Neural crest cell (in vitro differentiated cells): Measurements from ENCODE around the gene NISCH. TPM values are rescaled to one million over a fixed set of nuclear protein-coding genes. Genes with fewer than 3 reads are reported as not detected.

Experiments used
- DNase-seq: peaks from one replicate; pipeline ENCODE4 v3.0.0; 2021; ENCODE audit warnings: low read depth, mixed read lengths, low spot score
- H3K27ac Mint-ChIP-seq: one replicate; pipeline ENCODE4 v1.8.0; 2021; ENCODE audit warnings: mild to moderate bottlenecking, mixed read lengths; ENCODE audit not compliant: unreplicated experiment
- H3K27me3 Mint-ChIP-seq: 2 replicates; pipeline ENCODE4 v1.8.0; 2021; ENCODE audit warnings: low read depth, mild to moderate bottlenecking, mixed read lengths
- H3K36me3 Mint-ChIP-seq: 2 replicates; pipeline ENCODE4 v1.8.0; 2021; ENCODE audit warnings: low read depth, mild to moderate bottlenecking, mixed read lengths
- H3K4me1 Mint-ChIP-seq: 2 replicates; pipeline ENCODE4 v1.8.0; 2021; ENCODE audit warnings: mixed read lengths
- H3K4me3 Mint-ChIP-seq: one replicate; pipeline ENCODE4 v1.8.0; 2021; ENCODE audit warnings: mild to moderate bottlenecking, mixed read lengths
- H3K9me3 Mint-ChIP-seq: 2 replicates; pipeline ENCODE4 v1.8.0; 2021; ENCODE audit warnings: mixed read lengths
- CTCF ChIP-seq: fragments of 200-600 bp; sonication (generic); conservative IDR thresholded peaks from 2 replicates; pipeline ENCODE4 v1.5.0; 2021; ENCODE audit warnings: antibody characterized with exemption, mild to moderate bottlenecking
- total RNA-seq: library from RNA; stranded (reverse); gene quantifications from 2 replicates; pipeline ENCODE4 v1.2.1, GENCODE V29; 2021

The NISCH gene
- total RNA-seq, 1 donor from 2014 or later: 161 TPM

- H3K4me3 Mint-ChIP-seq: no peak overlapping the region
- H3K9me3 Mint-ChIP-seq: no peaks in the 10 kb centered on the region
- DNase-seq: no peak
- no peaks in the 10 kb centered on the region for H3K27me3 Mint-ChIP-seq
- H3K27ac Mint-ChIP-seq: no peak overlapping the region
- TF ChIP-seq CTCF: no peak
- peaks cover 15% of the 10 kb centered on the region for H3K4me1 Mint-ChIP-seq
- H3K36me3 Mint-ChIP-seq: no peaks in the 10 kb centered on the region
These were observed 7.7 kb upstream of the NISCH start for GRCh38 chr3:52447512-52448355.

GRCh38 chr3:52450489-52451236 is 4.7 kb upstream of the NISCH start:
- Mint-ChIP-seq H3K27me3 (no peaks in the 10 kb centered on the region), H3K36me3 (no peaks in the 10 kb centered on the region), H3K4me3 (no peak overlapping the region), H3K9me3 (no peaks in the 10 kb centered on the region), H3K4me1 (peaks cover 23% of the 10 kb centered on the region), H3K27ac (no peak overlapping the region)
- DNase-seq: no peak
- no peak for TF ChIP-seq CTCF

GRCh38 chr3:52451237-52452083 is 3.9 kb upstream of the NISCH start:
- Mint-ChIP-seq H3K4me1 (peaks cover 29% of the 10 kb centered on the region), H3K27me3 (no peaks in the 10 kb centered on the region), H3K27ac (no peak overlapping the region), H3K4me3 (peak overlapping the region; percentile 54), H3K9me3 (no peaks in the 10 kb centered on the region), H3K36me3 (no peaks in the 10 kb centered on the region)
- TF ChIP-seq CTCF: no peak
- DNase-seq: peak; percentile 45

GRCh38 chr3:52452126-52452525 is 3.3 kb upstream of the NISCH start:
- no peaks in the 10 kb centered on the region for H3K27me3 Mint-ChIP-seq
- no peak overlapping the region for H3K4me3 Mint-ChIP-seq
- peaks cover 32% of the 10 kb centered on the region for H3K4me1 Mint-ChIP-seq
- TF ChIP-seq CTCF: no peak
- no peak overlapping the region for H3K27ac Mint-ChIP-seq
- peaks cover 1% of the 10 kb centered on the region for H3K36me3 Mint-ChIP-seq
- no peak for DNase-seq
- H3K9me3 Mint-ChIP-seq: no peaks in the 10 kb centered on the region

- TF ChIP-seq CTCF: no peak
- H3K9me3 Mint-ChIP-seq: no peaks in the 10 kb centered on the region
- H3K4me1 Mint-ChIP-seq: peaks cover 36% of the 10 kb centered on the region
- peak overlapping the region; percentile 89 for H3K4me3 Mint-ChIP-seq
- peak overlapping the region; percentile 12 for H3K27ac Mint-ChIP-seq
- H3K36me3 Mint-ChIP-seq: peaks cover 6% of the 10 kb centered on the region
- H3K27me3 Mint-ChIP-seq: no peaks in the 10 kb centered on the region
- DNase-seq: no peak
These were observed 2.7 kb upstream of the NISCH start for GRCh38 chr3:52452570-52453221.
